Transverse colon (tissue), 4 donors: Measurements from ENCODE around the gene CHCHD6. TPM values are rescaled to one million over a fixed set of nuclear protein-coding genes. Genes with fewer than 3 reads are reported as not detected.
A peak's percentile ranks its signal among the peaks of the same experiment; 100 is the strongest.

Experiments used
- DNase-seq: peaks from one replicate; pipeline ENCODE4 v3.0.0-alpha.2; 2019
- H3K27ac ChIP-seq, 4 donors: fragments of 200-600 bp; sonication (generic); 2 replicates each; pipeline ENCODE4 v1.5.1; 2016 to 2018; ENCODE audit warnings: inconsistent platforms in 4 of 4
- H3K27me3 ChIP-seq: fragments of 200-600 bp; sonication (generic); 2 replicates; pipeline ENCODE4 v1.5.1; 2017; ENCODE audit warnings: inconsistent platforms
- H3K36me3 ChIP-seq, 4 donors: fragments of 200-600 bp; sonication (generic); 2 replicates each; pipeline ENCODE4 v1.5.1; 2017 to 2019; ENCODE audit warnings: inconsistent platforms in 4 of 4
- H3K4me1 ChIP-seq, 4 donors: fragments of 200-600 bp; sonication (generic); 2 replicates each; pipeline ENCODE4 v1.5.1; 2017 to 2020; ENCODE audit warnings: inconsistent platforms in 4 of 4
- H3K4me3 ChIP-seq, 4 donors: fragments of 200-600 bp; sonication (generic); 1 replicate in 1 of 4; 2 replicates in 3 of 4; pipeline versions ENCODE4 v1.5.1 to v1.6.1; 2017 to 2019; ENCODE audit warnings: inconsistent platforms in 4 of 4
- H3K9me3 ChIP-seq, 2 donors: fragments of 200-600 bp; sonication (generic); 2 replicates each; pipeline ENCODE4 v1.5.1; 2017 to 2019; ENCODE audit warnings: inconsistent platforms in 2 of 2
- EP300 ChIP-seq: sonication (generic); formaldehyde crosslinking; IDR thresholded peaks from one replicate; pipeline ENCODE4 v1.6.1; 2017; ENCODE audit warnings: antibody characterized with exemption, low read depth
- POLR2A ChIP-seq: fragments of 450-650 bp; IDR thresholded peaks from one replicate; pipeline ENCODE4 v1.6.1; 2016; ENCODE audit warnings: antibody characterized with exemption, mild to moderate bottlenecking, moderate library complexity
- POLR2AphosphoS5 ChIP-seq, 3 donors: sonication (generic); formaldehyde crosslinking; IDR thresholded peaks; one replicate each; pipeline ENCODE4 v1.6.1; 2016; ENCODE audit warnings: antibody characterized with exemption in 3 of 3
- WGBS, 2 donors: methylation state at CpG; one replicate each; pipeline ENCODE4 v1.1.5; 2018; ENCODE audit warnings: low coverage in 1 of 2; 5-methylcytosine and 5-hydroxymethylcytosine counted together
- in situ Hi-C, 4 donors: fragments of 200-750 bp; cut with MboI; loops; one replicate each; pipeline versions ENCODE4 v1.15.0 to v1.15.1; 2017; ENCODE audit warnings: low sequenced_read_pairs in 3 of 4, low pct_ligation_motif_present in 1 of 4, low pct_unique_long_range_greater_than_20kb in 1 of 4
- intact Hi-C: fragments of 100-400 bp; cut with DNase I; formaldehyde crosslinking; loops from one replicate; pipeline ENCODE4 v1.15.1; 2023; ENCODE audit warnings: low total_unique reads
- total RNA-seq, 4 donors: library from RNA; depleted of rRNA; stranded (reverse); fragments of >200 nt; gene quantifications; one replicate each; pipeline ENCODE4 v1.1.0, GENCODE V29; 2016
- TF ChIP-seq, protein P1 (sequence below), 5 experiments: fragments of 200-600 bp in 3 of 5; fragments of 450-650 bp in 2 of 5; sonication (generic) in 3 of 5; IDR thresholded peaks; 1 replicate in 2 of 5; 2 replicates in 3 of 5; pipeline ENCODE4 v1.5.1; 2016 to 2017; ENCODE audit warnings: antibody characterized with exemption in 5 of 5, inconsistent platforms in 3 of 5, mild to moderate bottlenecking in 2 of 5, moderate library complexity in 1 of 5

The CHCHD6 gene
- total RNA-seq, 4 donors from 2014 or later = 4.6 to 12.1 (median 5.3) TPM

DNA sequence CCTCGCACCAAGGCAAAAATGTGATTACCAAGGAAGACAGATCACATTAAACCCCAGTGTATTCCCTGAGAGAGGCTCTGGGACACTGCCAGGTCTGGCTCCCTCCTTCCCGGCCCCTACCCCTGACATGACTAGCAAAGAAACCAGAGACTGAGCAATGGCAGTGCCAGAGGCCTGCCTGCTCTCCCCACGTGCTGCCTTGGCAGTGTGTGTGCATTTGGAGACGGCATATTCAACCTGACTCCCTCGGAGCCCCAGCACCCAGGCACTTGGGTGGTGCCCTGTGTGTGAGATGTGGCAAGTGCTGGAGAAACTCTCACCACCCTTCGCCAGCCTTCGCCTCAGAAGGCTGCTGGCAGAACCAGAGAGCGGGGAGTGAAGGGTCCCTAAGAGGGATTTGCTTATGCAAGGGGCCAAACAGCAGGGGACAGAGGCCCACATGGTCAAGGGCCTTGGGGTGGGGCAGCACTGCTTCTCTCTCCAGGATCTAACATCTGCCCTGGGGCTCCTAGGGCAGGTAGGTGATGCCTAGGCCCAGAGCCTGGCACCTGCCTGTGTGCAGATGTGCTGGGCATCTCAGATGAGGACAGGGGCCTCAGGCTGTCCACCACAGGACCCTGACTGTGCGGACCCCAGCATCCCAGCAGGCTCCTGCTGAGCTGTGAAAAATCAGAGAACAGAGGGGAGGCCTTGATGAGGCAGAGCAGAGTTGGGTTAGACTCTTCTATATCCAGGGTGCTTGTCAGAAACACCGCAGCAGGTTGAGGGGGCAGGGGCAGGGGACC, 255.3 kb downstream of the CHCHD6 start:
- no peak for DNase-seq
- TF ChIP-seq, protein P1, sequence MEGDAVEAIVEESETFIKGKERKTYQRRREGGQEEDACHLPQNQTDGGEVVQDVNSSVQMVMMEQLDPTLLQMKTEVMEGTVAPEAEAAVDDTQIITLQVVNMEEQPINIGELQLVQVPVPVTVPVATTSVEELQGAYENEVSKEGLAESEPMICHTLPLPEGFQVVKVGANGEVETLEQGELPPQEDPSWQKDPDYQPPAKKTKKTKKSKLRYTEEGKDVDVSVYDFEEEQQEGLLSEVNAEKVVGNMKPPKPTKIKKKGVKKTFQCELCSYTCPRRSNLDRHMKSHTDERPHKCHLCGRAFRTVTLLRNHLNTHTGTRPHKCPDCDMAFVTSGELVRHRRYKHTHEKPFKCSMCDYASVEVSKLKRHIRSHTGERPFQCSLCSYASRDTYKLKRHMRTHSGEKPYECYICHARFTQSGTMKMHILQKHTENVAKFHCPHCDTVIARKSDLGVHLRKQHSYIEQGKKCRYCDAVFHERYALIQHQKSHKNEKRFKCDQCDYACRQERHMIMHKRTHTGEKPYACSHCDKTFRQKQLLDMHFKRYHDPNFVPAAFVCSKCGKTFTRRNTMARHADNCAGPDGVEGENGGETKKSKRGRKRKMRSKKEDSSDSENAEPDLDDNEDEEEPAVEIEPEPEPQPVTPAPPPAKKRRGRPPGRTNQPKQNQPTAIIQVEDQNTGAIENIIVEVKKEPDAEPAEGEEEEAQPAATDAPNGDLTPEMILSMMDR (IDR thresholded peaks at IDR 0.05) = no peak
- TF ChIP-seq EP300 (no peak), POLR2A (no peak), POLR2AphosphoS5 (IDR thresholded peaks at IDR 0.05) (no peak)
- in situ Hi-C loops = no loop called here
- Histone ChIP-seq H3K9me3 (no peaks in the 10 kb centered on the region), H3K4me1 (peaks cover 0 to 10% (median 0%) of the 10 kb centered on the region in 4 donors), H3K36me3 (no peaks in the 10 kb centered on the region), H3K27me3 (no peaks in the 10 kb centered on the region), H3K27ac (no peak overlapping the region), H3K4me3 (no peak overlapping the region)
- 78% methylated on average over 10 of the region's 10 CpGs; no CpG with 5 or more reads in 1 of the 2 donors for WGBS, 2 donors
- intact Hi-C loops = no loop called here

DNA sequence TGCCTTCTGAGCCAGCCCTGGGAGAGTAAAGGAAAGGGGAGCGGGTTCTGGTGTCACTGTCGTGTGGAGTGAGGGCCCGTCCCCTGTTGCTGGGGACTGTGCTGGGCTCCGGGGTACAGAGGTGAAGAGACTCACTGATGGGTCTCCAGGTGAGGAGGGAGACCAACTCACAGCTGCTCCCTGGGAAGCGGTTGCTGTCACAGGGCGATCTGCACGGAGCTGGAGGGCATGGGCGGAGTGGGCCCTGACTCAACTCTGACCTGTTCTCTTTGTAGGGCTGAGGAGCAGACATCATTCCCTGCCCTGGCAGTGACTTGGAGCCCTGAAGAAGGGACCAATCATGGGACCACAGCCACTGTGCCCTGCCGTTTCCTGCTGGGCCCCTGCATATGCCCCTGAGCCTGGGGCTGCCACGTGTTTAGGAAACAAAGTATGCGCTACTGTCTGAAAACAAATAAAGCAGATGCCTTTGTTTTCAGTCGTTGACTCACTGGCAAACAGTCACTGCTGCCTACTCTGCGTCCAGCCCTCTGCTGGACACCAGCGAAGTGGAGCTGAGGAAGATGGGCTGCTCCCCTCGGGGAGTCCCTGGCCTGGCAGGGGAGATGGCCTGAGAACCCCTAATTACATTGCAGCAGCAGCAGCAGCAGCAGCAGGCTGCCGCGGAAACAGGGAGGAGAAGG, 256.0 kb downstream of the CHCHD6 start:
- WGBS, 2 donors = 77% methylated on average over 17 of the region's 17 CpGs; no CpG with 5 or more reads in 1 of the 2 donors
- Histone ChIP-seq H3K27ac (no peak overlapping the region), H3K4me1 (peaks cover 0 to 10% (median 0%) of the 10 kb centered on the region in 4 donors), H3K27me3 (no peaks in the 10 kb centered on the region), H3K4me3 (no peak overlapping the region), H3K36me3 (no peaks in the 10 kb centered on the region), H3K9me3 (no peaks in the 10 kb centered on the region)
- TF ChIP-seq, protein P1 (IDR thresholded peaks at IDR 0.05) = no peak
- TF ChIP-seq EP300 (no peak), POLR2AphosphoS5 (IDR thresholded peaks at IDR 0.05) (no peak), POLR2A (no peak)
- in situ Hi-C loops (no loop called here), intact Hi-C loops (no loop called here)
- DNase-seq = no peak

DNA sequence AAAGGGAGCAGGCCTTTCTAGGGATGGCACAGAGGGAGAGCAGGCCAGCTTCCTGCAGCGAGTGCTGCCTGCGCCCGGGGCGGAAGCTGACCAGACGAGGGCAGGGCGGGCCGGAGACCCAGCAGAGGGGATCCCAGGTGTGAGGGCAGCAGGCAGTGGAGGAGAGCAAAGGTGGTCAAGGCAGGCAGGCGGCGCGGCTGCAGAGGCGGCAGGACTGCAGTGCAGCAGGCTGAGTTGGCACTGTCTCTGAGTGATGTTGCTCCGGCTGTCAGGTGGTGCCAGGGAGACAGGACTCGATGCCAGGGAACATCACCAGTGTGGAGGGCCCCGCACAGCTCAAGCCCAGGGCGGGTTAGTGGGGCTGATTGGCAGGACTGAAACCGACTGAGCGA, 256.6 kb downstream of the CHCHD6 start:
- Histone ChIP-seq H3K27me3 (no peaks in the 10 kb centered on the region), H3K27ac (no peak overlapping the region), H3K4me1 (peaks cover 0 to 10% (median 0%) of the 10 kb centered on the region in 4 donors), H3K36me3 (no peaks in the 10 kb centered on the region), H3K4me3 (no peak overlapping the region), H3K9me3 (no peaks in the 10 kb centered on the region)
- TF ChIP-seq, protein P1 (IDR thresholded peaks at IDR 0.05) = no peak
- no peak for TF ChIP-seq EP300
- TF ChIP-seq POLR2AphosphoS5 (IDR thresholded peaks at IDR 0.05) = no peak
- no peak for TF ChIP-seq POLR2A
- in situ Hi-C loops (no loop called here), intact Hi-C loops (no loop called here)
- 80 to 87% methylated on average over 16 to 17 of the region's 17 CpGs for WGBS, 2 donors
- no peak for DNase-seq

DNA sequence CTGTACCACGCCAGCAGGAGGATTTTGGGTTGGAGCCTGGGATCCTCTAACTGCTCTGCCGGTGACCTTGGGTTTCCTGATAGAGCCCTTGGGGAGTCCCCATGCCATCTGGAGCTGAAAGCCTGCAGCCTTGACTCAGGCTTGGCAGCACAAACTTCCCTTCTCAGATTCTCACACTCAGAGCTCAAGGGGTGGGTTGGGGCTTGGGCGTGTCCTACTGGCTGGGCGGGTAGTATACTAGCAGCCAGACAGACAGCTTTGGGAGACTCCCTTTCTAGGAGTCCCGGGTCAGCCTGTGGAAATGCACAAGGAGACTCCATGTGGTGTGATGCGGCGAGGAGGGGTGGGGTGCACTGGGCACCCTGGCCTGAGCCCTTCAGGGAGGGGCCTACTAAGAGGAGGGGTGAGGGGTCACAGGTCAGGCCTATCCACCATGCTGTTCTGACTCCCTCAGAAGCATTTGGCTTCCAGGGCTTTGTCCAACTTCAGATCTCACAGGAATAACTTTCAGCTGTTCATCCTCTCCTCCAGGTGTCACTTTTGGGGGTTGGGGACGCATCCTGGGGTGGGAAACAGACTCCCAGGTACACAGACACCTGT, 257.3 kb downstream of the CHCHD6 start:
- Histone ChIP-seq H3K27ac (no peak overlapping the region), H3K27me3 (no peaks in the 10 kb centered on the region), H3K36me3 (no peaks in the 10 kb centered on the region), H3K9me3 (no peaks in the 10 kb centered on the region), H3K4me1 (peaks cover 0 to 10% (median 0%) of the 10 kb centered on the region in 4 donors), H3K4me3 (no peak overlapping the region)
- in situ Hi-C loops (no loop called here), intact Hi-C loops (no loop called here)
- TF ChIP-seq EP300 = no peak
- TF ChIP-seq POLR2A = no peak
- no peak for TF ChIP-seq POLR2AphosphoS5 (IDR thresholded peaks at IDR 0.05)
- TF ChIP-seq, protein P1 (IDR thresholded peaks at IDR 0.05) = no peak
- WGBS, 2 donors = 57% methylated on average over 6 of the region's 8 CpGs; no CpG with 5 or more reads in 1 of the 2 donors
- peak; percentile 43 for DNase-seq
